Heart left ventricle (tissue), 13 donors: ENCODE data around the gene CLEC4M.

Experiments used
- CTCF ChIP-seq, 12 donors: fragments of 200-600 bp; sonication (generic) in 4 of 12; IDR thresholded peaks; one replicate each; pipeline versions ENCODE4 v1.5.0 to v1.8.0; 2018 to 2022; ENCODE audit warnings: antibody characterized with exemption in 12 of 12, mild to moderate bottlenecking in 5 of 12
- POLR2A ChIP-seq, 2 donors: fragments of 450-650 bp; IDR thresholded peaks; one replicate each; pipeline ENCODE4 v1.6.1; 2017; ENCODE audit warnings: antibody characterized with exemption in 2 of 2, mild to moderate bottlenecking in 2 of 2, moderate library complexity in 2 of 2
- donor health status: ischemic (EF 13 %, LVEDD 7.1; RV severe dilation, severe dysfunction).
- donor health status: DM: no; HTN: yes; CAD: no.
- donor health status: DM: no; HTN: no; CAD: no.
- donor health status: ischemic (EF 25% LVEDD 6.9; RV normal size, moderate dysfunction).
- donor health status: ischemic (EF 25% LVEDD 5.7; RV mildly dilated, moderate dysfunction).
- donor health status: ischemic (EF 35%, LVEDD 5.7; RV mildly dilated, moderate dysfunction).
- donor health status: nonischemic (EF 11% LVEDD 7.7; RV severe dilation, severe dysfunction).
- donor health status: DM: yes; HTN: yes; CAD: no.
- donor health status: PGD.
- donor health status: ischemic (EF 29% LVEDD 5.4; RV normal size, mild dysfunction).
- donor health status: nonischemic (EF 23%, LVEDD 6.1; RV moderate dilation, normal function).

GRCh38 chr19:7748756-7749155 is 14.3 kb upstream of the CLEC4M start:
- TF ChIP-seq CTCF (IDR thresholded peaks at IDR 0.05) (no peak), POLR2A (IDR thresholded peaks at IDR 0.05) (no peak)
